ENCODE results near the gene FARP1.

FARP1 gene

DNA sequence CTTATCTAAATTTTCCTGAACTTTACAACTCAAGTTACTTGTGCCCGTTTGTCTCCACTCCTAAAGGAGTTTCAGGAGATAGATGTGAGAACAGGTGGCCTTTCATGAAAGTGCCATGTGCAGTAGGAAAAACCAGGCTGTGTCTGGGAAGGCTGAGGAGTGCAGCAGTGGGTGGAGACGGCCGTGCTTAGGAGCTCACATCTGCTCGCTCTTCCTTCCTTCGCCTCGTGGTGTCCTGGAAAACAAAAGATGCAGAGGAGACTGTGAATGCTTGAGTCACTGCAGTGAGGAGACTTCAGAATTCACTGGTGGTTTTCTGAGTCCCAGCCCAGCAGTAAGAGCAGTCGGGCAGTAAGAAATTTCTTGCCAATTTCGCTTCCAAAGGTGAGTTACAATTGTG is 172.6 kb downstream of the FARP1 start:
- no peak for ATAC-seq

- no peak for ATAC-seq
Observed at GRCh38 chr13:98315902-98316301, 173.0 kb downstream of the FARP1 start.

DNA sequence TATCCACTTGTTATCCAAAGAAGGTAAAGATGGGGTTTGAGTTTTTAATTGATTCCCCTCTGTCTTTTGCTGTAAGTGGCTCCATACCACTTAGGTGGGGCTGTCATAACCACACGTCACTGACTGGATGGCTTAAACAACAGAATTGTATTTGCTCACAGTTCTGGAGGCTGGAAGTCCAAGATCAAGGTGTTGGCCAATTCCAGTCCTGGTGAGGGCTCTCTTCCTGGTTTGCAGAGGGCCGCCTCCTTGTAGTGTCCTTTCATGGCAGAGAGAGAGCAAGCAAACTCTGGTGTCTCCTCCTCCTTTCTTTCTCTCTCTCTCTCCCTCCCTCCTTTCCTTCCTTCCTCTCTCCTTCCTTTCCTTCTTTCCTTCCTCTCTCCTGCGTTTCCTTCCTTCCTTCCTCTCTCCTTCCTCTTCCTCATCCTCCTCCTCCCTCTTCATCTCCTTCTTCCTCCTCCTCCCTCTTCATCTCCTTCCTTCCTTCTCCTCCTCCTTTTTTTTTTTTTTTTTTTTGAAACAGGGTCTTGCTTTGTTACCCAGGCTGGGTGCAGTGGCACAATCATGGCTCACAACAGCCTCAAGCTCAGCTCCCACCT is 174.8 kb downstream of the FARP1 start:
- no peak for ATAC-seq

DNA sequence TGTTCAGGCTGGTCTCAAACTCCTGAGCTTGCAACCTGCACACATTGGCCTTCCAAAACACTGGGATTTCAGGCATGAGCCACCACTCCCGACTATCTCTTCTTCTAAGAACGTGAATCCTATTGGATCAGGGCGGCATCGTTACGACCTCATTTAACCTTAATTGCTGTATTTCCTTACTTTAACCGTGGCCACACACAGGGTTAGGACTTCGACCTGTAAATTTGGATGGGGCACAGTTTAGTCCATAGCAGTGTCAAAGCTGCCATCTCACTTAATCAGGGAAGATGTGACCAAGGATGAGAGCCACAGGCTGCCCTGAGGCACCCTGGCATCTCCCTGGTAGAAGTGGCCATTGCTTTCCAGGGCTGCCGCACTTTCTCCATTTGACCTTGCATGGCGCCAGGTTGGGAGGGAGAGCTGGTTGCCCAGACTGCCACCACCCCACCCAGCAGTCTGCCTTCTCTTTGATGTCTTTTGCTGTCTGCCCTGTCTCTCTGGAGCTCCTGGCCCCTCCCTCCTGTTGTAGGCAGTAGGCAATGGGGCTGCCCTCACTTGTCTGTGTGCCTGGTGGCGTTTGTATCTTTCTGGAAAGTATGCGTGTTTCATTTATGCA is 175.5 kb downstream of the FARP1 start:
- no peak for ATAC-seq

DNA sequence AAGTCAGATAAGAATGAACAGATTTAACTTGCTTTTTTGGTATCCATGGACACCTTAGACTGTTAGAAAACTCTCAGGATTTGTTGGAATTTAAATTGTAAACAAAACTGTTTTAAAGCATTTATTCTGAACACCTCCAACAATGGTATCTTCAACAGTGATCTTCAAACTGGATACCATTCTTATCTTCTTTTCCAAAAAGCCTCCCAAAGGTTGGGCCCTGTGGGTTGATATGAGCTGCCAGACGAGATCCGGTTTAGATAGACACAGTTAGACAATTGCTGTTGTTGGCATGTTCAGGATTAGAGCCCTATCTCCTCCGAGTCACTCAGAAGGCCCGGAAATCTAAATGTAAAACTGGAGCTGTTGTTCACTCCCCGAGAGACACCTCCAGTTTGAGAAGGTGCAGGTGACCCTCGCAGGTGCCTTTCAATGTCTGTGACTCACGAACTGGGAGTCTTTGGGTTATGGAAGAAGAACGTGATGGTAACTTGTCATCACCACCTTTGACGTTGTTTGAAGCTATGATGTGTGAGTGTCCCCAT is 177.7 kb downstream of the FARP1 start:
- ATAC-seq, result no peak

DNA sequence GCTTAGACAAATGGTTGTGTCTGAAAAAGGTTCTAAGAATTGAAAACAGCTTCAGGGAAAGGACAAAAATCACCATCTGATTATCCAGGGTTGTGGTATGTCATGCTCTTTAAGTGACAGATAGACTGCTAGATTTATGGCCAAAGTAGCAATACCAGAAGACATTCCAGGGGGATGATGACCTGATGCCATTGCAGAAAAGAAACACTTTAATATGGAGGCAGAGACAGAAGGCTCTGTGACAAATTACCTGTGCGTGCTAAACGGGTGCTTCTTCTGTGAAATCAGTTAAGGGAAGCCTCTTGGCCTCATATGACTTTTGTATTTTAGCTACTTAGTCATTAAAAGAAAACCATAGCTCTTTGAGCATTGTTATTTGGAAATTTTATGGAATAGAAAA is 178.5 kb downstream of the FARP1 start:
- no peak for ATAC-seq

GRCh38 chr13:98322091-98322718 is 179.3 kb downstream of the FARP1 start:
- no peak for ATAC-seq

GRCh38 chr13:98324105-98324504 is 181.2 kb downstream of the FARP1 start:
- no peak for ATAC-seq

DNA sequence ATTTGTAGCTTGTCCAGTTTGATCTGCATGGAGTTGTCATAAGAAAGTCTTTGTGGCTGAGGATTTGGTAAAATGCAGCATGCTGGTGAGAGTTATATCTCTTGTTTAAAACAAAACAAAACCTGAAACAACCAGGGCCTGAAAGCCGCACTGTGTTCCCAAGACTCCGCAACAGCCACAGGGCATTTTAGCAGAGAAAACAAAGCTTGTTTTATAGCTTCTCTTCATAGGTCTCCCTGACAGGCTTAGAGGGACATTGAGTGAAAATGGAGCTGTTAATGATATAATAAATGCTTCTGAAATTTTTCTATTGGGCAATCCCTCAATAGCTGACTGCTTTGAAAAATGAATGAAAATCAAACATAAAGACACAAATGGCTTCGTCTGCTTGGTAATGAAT is 182.8 kb downstream of the FARP1 start:
- no peak for ATAC-seq

DNA sequence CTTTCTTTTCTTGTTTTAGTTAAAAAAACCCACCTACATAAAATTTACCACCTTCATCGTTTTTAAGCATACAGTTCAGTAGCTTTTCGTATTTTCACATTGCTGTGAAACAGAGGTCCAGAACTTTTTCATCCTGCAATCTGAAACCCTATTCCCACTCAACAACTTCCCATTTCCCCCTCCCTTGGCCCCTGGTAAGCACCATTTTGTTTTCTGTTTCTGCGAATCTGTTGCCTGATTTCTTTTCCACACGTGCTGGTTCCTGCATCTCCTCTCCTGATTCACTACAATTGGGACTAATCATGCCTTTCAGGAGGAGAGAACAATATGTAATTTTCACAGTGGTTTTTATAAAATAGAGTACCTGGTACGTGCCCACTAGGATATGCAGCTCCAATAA is 183.4 kb downstream of the FARP1 start:
- no peak for ATAC-seq

- no peak for ATAC-seq
Observed at GRCh38 chr13:98327371-98328270, 184.7 kb downstream of the FARP1 start.

- ATAC-seq, result no peak
Observed at GRCh38 chr13:98328511-98328910, 185.6 kb downstream of the FARP1 start.

DNA sequence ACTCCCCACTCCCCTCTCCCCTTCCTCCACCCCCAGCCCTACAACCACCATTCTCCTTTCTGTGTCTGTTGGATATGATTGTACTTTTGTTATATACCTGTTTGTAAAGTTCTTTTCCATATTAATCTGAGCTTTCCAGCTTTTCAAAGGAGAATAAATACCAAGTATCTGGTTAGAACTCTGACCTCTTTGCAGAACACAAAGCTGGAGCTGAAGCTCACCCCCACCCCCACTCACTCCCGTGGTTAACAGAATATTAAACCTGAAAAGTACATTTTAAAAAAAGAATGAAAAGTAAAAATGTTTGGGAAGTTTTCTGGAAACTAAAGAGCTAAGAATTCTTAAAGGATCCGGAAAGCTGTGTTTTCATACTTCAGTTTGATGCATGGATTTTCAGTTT is 189.3 kb downstream of the FARP1 start:
- ATAC-seq, result no peak

DNA sequence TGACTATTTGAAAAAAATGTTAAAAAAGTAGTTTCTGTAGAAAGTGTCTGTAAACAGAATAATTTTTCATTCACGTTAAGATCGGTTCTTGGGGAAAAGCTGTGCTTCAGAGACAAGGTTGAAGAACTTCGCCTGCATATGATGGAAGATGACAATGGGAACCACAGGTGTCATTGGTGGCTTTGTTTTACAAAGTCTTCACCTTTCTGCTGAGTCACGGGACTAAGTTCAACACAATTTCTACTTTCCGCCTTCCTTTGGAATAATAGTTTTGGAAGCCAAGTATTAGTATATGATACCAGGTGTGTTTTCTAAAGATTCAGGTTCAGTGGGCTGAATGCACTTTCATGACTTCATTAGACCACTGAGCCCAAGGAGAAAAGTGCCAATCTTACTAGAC is 189.8 kb downstream of the FARP1 start:
- ATAC-seq, result no peak

GRCh38 chr13:98333486-98333885 is 190.6 kb downstream of the FARP1 start:
- ATAC-seq, result no peak

GRCh38 chr13:98334620-98335205 is 191.8 kb downstream of the FARP1 start:
- no peak for ATAC-seq

DNA sequence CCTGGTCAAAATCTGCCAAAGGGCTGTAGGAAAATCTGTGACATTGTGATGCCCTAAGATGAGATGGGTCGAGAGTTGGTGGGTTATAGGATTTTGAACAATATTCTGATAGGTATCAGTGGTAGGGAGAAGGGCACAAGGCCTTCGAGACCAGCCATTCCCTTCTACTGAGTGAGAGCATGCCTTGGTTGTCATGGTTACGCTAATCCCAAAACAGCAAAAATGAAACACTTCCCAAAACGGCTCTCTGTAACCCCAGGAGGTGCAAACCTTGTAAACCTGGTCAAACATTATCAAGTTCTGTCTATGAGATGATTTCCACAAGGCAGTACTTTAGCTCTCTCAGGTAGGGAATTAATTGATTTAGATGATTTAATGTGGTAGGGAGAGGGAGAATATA is 192.8 kb downstream of the FARP1 start:
- ATAC-seq, result no peak

- ATAC-seq, result no peak
Observed at GRCh38 chr13:98338310-98338709, 195.4 kb downstream of the FARP1 start.

- ATAC-seq, result no peak
Observed at GRCh38 chr13:98339684-98340425, 197.0 kb downstream of the FARP1 start.

DNA sequence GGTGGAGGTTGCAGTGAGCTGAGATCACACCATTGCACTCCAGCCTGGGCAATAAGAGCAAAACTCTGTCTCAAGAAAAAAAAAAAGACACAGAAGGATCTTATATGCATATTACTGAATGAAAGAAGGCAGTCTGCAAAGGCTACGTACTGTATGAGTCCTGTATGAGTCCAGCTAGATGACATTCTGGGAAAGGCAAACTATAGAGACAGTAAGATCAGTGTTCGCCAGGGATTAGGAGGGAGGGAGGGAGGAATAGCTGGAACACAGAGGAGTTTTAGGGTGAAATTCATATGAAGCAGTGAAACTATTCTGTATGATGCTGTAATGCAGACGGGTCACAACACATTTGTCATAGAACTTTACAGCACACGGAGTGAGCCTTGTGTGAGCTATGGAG is 200.1 kb downstream of the FARP1 start:
- no peak for ATAC-seq

DNA sequence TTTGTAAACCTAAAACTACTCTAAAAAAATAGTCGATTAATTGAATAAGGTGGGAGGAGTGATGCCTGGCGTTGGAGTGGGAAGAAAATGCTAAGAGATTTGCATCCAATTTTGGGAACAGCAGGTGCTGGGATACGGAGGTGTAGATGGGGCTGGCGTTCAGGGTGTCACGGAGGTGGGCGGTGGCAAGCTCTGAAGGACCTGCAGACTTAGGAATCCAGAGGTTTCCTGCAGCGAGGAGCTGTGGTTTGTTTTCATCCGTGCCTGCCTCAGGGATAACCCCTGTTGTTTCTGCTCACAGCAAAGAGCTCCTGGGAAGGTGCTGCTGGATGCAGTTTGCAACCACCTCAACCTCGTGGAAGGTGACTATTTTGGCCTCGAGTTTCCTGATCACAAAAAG is 200.6 kb downstream of the FARP1 start:
- ATAC-seq, result no peak

DNA sequence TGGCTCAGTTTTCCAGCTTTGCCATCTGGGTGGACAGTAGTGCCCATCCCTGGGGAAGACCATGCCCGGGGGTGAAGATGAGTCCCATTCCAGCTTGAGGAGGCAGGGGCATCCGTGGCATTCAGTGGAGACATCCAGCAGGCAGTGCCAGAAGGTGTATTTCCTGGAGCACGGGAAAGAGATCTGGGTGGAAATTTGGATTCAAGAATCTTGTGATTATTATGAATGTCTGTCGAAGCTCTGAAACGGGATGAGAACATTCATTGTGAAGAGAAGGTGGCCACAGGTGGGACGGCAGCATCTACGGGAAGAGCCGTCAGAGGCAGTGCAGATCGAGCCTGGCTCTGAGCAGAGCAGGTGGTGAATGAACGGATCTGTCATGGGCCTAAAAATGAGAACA is 201.5 kb downstream of the FARP1 start:
- ATAC-seq, result no peak
